Left renal cortex interstitium (tissue), 4 donors: Measurements from ENCODE around the gene PTPN21. TPM values are rescaled to one million over a fixed set of nuclear protein-coding genes. Genes with fewer than 3 reads are reported as not detected.

Experiments used
- DNase-seq, 4 donors: peaks; one replicate each; pipeline ENCODE4 v3.0.0-alpha.2; 2013; ENCODE audit warnings: low read depth in 4 of 4, low spot score in 2 of 4, missing footprints in 1 of 4
- polyA plus RNA-seq, 4 donors: library from polyadenylated mRNA; unstranded; fragments of 120-200 nt; gene quantifications; one replicate each; pipeline ENCODE4 v1.2.1, GENCODE V29; 2013; ENCODE audit not compliant: insufficient read length in 4 of 4

Gene PTPN21
- 10 to 100 TPM; 37.2 to 40.2 (median 38.8) TPM for polyA plus RNA-seq

GRCh38 chr14:88554457-88555286 lies at the start of gene PTPN21:
TSS of gene PTPN21 (minus strand) at chr14:88555007. CDS start at chr14:88550417, 4,590 bp downstream.
- DNase-seq, result peak in 2 of 4 donors; percentile 60 to 64

- no peak for DNase-seq
These were observed 49.4 kb upstream of the PTPN21 start for GRCh38 chr14:88604212-88604611.

- no peak for DNase-seq
These were observed 45.1 kb upstream of the PTPN21 start for GRCh38 chr14:88599761-88600439.

GRCh38 chr14:88599326-88599725 lies 44.5 kb upstream of the PTPN21 start:
- peak in 1 of 4 donors; percentile 23 for DNase-seq

- no peak for DNase-seq
These were observed 43.4 kb upstream of the PTPN21 start for GRCh38 chr14:88598097-88598675.

- no peak for DNase-seq
These were observed 42.8 kb upstream of the PTPN21 start for GRCh38 chr14:88597601-88598000.

GRCh38 chr14:88597038-88597437 lies 42.2 kb upstream of the PTPN21 start:
- DNase-seq, result no peak

- DNase-seq, result peak in 1 of 4 donors; percentile 32
These were observed 37.2 kb upstream of the PTPN21 start for GRCh38 chr14:88592031-88592430.

- no peak for DNase-seq
These were observed 35.4 kb upstream of the PTPN21 start for GRCh38 chr14:88590173-88590572.

- no peak for DNase-seq
These were observed 33.3 kb upstream of the PTPN21 start for GRCh38 chr14:88588081-88588480.

- DNase-seq, result no peak
These were observed 29.6 kb upstream of the PTPN21 start for GRCh38 chr14:88584451-88584850.

- no peak for DNase-seq
These were observed 21.4 kb upstream of the PTPN21 start for GRCh38 chr14:88576222-88576621.

GRCh38 chr14:88572117-88572516 lies 17.3 kb upstream of the PTPN21 start:
- DNase-seq, result no peak

GRCh38 chr14:88568196-88568595 lies 13.4 kb upstream of the PTPN21 start:
- DNase-seq, result no peak

- no peak for DNase-seq
These were observed 10.6 kb upstream of the PTPN21 start for GRCh38 chr14:88565427-88565826.

- no peak for DNase-seq
These were observed 9.0 kb upstream of the PTPN21 start for GRCh38 chr14:88563845-88564244.

GRCh38 chr14:88562831-88563686 lies 8.3 kb upstream of the PTPN21 start, which contains the start of gene ZC3H14:
TSS of gene ZC3H14 (plus strand) at chr14:88563037. CDS start at chr14:88563134, 97 bp downstream.
- DNase-seq, result peak in 3 of 4 donors; percentile 75 to 85 (median 79)

- no peak for DNase-seq
These were observed 7.7 kb upstream of the PTPN21 start for GRCh38 chr14:88562532-88562830.

- no peak for DNase-seq
These were observed 5.0 kb upstream of the PTPN21 start for GRCh38 chr14:88559852-88560251.

- DNase-seq, result no peak
These were observed 1.8 kb upstream of the PTPN21 start for GRCh38 chr14:88556581-88556980.
